GM12878 (cell line): ENCODE results near the gene DNAH17.

Experiments used
- CEBPB ChIP-seq, 2 experiments: fragments of 150-350 bp in 1 of 2; IDR thresholded peaks; 2 replicates each; pipeline ENCODE4 v1.6.1; 2012 to 2014; ENCODE audit warnings: low read depth in 2 of 2, low read length in 2 of 2, borderline replicate concordance in 1 of 2, inconsistent platforms in 1 of 2
- FOXK2 ChIP-seq: fragments of 450-650 bp; IDR thresholded peaks from 2 replicates; pipeline ENCODE4 v1.6.1; 2017; ENCODE audit warnings: mild to moderate bottlenecking, moderate library complexity
- POU2F2 ChIP-seq: IDR thresholded peaks from 3 replicates; pipeline ENCODE4 v1.6.1; 2011; ENCODE audit warnings: low read depth, mild to moderate bottlenecking, low read length, borderline replicate concordance
- RAD21 ChIP-seq: IDR thresholded peaks from 2 replicates; pipeline ENCODE4 v1.6.1; 2011; ENCODE audit warnings: mild to moderate bottlenecking, low read depth, low read length, moderate library complexity; ENCODE audit not compliant: insufficient read depth
- TF ChIP-seq, protein P1 (sequence below), 3 experiments: IDR thresholded peaks in 2 of 3; conservative IDR thresholded peaks in 1 of 3; 2 replicates each; pipeline ENCODE4 v1.5.1; 2011; ENCODE audit warnings: low read depth in 3 of 3, low read length in 3 of 3, mild to moderate bottlenecking in 3 of 3, control low read depth in 2 of 3, moderate library complexity in 2 of 3, inconsistent platforms in 1 of 3, mixed read lengths in 1 of 3; ENCODE audit not compliant: control insufficient read depth in 2 of 3, insufficient read depth in 1 of 3; ENCODE audit errors: extremely low read depth in 1 of 3

DNA sequence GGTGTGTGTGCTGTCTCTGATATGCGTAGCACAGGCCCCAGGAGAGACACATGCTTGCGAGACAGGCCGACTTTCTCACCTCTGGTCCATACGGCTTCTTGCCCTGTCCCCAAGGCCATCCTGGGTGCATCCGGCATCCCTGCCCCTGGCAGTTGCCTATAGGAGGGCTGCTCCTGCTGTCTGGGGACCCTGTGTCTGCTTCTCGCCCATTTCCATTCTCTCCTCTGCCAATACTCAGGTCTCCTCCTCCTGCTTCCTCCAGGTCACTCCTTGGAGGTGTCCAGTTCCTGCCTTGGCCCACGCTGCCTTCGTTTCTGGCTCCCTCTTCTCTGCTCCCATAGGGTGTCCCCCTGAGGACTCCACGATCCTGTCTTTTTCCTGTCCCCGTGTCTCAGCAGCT is 89.0 kb downstream of the DNAH17 start:
- TF ChIP-seq, protein P1, sequence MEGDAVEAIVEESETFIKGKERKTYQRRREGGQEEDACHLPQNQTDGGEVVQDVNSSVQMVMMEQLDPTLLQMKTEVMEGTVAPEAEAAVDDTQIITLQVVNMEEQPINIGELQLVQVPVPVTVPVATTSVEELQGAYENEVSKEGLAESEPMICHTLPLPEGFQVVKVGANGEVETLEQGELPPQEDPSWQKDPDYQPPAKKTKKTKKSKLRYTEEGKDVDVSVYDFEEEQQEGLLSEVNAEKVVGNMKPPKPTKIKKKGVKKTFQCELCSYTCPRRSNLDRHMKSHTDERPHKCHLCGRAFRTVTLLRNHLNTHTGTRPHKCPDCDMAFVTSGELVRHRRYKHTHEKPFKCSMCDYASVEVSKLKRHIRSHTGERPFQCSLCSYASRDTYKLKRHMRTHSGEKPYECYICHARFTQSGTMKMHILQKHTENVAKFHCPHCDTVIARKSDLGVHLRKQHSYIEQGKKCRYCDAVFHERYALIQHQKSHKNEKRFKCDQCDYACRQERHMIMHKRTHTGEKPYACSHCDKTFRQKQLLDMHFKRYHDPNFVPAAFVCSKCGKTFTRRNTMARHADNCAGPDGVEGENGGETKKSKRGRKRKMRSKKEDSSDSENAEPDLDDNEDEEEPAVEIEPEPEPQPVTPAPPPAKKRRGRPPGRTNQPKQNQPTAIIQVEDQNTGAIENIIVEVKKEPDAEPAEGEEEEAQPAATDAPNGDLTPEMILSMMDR (IDR thresholded peaks at IDR 0.05 in 2 of 3, conservative IDR thresholded peaks at IDR 0.05 in 1 of 3; ENCODE audit: control insufficient read depth in 2 of 3, extremely low read depth in 1 of 3, insufficient read depth in 1 of 3, low read depth in 3 of 3, low read length in 3 of 3): no peak
- TF ChIP-seq POU2F2 (no peak), FOXK2 (no peak), RAD21 (no peak), CEBPB (IDR thresholded peaks at IDR 0.05; ENCODE audit: borderline replicate concordance in 1 of 2, low read depth in 2 of 2, low read length in 2 of 2) (no peak)
